ENCODE results near the gene AKR1B15.

DNA sequence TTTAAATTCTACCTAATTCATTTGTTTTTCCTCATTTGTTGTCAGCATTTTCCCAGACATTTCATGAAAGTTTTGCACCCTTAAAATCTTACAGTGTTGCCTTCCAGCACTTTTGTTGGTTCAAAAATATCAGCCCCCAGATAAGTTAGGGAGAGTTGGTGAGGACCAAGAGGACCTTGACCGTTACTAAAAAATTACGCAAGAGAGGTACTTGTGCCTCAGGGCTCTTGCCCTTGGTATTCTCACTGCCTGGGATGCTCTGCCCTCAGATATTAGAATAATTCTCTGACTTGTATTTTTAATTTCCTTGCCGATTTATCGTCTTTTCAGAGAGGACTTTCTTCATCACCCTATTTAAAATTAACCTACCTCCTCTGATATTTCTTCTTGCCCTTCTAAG, 3.5 kb upstream of the AKR1B15 start:
- TF ChIP-seq CTCF (IDR thresholded peaks at IDR 0.05) (no peak), POLR2A (IDR thresholded peaks at IDR 0.05) (no peak)

Measured in uterus (tissue), 2 donors.